ENCODE data around the gene LONRF2.
"Not testable (repeated sequence)": the region's sequence is repeated elsewhere in the genome, so short reads cannot be mapped to it uniquely, and the experiment has no call there.

LONRF2 gene

GRCh38 chr2:100254646-100255210 is 67.6 kb downstream of the LONRF2 start:
- no peak for DNase-seq (ENCODE audit: low read depth, low spot score)

- no peak for DNase-seq (ENCODE audit: low read depth, low spot score)
Observed at GRCh38 chr2:100253786-100254185, 68.5 kb downstream of the LONRF2 start.

DNA sequence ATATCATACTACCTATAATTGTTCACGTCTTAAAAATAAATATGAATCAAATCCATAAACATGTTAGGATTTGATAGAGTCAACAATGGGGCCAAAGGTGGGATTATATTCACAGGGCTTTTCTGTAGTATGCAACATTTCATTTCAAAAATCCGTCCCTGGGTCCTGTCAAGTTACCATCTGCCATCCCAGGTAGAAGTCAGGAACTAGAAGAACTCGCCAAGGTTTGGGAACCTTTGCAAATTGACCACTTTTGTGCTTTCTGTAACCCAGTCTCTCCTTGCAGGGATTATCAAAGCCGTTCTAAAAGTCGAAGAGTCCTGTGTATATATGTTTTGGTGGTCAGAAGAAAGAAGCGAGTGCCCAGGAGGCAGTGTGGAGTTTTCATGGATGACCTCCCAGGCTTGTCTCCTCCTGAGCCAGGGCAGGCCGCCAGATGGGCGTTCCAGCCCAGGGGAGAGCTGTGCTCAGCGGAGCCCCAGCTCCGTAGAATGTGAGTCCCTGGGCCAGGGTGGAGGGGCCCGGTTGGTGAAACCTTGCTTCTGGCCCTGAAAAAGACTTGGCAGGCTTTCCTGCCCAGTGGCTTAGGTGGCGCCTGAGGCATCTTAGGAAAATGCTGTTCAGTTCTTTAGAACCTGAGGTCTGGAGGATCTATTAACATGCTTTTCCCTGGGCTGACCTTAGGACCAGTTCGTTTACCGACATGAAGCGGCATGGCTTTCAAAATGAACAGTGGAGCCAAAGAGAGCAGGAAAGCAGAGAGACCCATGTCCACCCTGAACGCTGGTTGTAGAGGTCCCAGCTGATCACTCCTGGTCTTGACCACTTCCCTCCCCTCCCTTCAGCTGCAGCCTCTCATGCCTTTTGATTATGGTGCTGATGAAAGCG is 69.2 kb downstream of the LONRF2 start:
- DNase-seq (ENCODE audit: low read depth, low spot score), result no peak

GRCh38 chr2:100250645-100251044 is 71.7 kb downstream of the LONRF2 start:
- no peak for DNase-seq (ENCODE audit: low read depth, low spot score)

DNA sequence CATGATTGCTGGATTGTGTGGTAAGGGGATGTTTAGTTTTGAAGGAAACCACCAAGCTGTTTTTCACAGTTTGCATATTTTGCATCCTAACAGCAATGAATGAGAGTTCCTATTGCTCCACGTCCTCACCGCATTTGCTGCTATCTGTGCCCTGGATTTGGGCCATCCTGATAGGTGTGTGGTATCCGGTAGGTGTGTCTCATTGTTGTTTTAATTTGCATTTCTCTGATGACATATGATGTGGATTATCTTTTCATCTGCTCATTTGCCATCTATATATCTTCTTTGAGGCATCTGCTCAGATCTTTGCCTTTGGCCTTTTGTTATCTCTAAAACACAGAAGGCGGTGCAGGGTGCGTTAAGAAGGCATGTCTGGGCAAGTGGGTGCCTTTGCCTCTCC is 73.3 kb downstream of the LONRF2 start:
- DNase-seq (ENCODE audit: low read depth, low spot score), result no peak

DNA sequence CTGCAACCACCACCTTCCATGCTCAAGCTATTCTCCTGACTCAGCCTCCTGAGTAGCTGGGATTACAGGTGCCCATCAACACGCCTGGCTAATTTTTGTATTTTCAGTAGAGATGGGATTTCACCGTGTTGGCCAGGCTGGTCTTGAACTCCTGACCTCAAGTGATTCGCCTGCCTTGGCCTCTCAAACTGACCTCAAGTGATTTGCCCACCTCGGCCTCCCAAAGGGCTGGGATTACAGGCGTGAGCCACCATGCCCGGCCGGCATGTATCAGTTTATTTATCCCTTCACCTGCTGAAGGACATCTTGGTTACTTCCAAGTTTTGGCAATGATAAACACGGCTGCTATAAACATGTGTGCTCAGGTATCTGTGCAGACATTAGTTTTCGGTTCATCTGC is 73.7 kb downstream of the LONRF2 start:
- DNase-seq (ENCODE audit: low read depth, low spot score), result not testable (repeated sequence)

- no peak for DNase-seq (ENCODE audit: low read depth, low spot score)
Observed at GRCh38 chr2:100248044-100248330, 74.3 kb downstream of the LONRF2 start.

DNA sequence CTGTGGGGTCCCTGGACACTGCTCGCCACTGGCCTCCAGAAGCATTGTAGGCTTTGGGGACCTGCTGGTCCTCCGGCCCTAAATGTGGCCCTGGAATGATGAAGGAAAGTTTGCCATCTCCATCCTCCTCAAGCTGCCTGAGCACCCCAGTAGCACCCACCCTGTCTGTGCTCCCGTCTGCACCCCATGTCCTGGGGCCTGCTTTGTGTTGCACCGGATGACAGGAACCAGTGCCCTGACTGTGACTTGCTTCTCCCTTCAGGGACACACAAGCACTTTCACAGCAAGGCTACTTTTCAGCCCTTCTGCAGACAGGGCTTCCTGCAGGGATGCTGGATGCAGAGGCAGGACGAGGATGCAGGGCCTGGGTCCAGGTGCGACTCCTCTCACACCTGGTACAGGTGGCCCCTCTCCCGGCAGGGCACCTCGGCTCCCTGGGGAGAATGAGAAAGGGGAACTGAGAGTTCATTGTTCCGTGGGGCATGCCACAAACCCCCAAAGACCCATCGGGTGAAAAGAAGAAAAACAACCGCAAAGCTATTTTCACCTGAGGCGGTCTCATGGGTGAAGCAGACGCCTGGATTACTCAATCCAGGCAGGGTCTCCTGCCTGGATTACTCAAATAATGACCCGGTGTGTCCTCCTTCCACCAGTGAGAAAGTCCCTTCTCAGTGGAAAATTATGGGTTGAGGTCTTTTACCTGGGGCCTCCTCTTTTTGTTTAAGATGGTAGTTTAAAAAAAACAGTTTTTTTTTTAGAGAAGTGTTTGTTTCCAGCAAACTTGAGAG is 74.9 kb downstream of the LONRF2 start:
- no peak for DNase-seq (ENCODE audit: low read depth, low spot score)

- DNase-seq (ENCODE audit: low read depth, low spot score), result no peak
Observed at GRCh38 chr2:100246163-100247145, 75.8 kb downstream of the LONRF2 start.

DNA sequence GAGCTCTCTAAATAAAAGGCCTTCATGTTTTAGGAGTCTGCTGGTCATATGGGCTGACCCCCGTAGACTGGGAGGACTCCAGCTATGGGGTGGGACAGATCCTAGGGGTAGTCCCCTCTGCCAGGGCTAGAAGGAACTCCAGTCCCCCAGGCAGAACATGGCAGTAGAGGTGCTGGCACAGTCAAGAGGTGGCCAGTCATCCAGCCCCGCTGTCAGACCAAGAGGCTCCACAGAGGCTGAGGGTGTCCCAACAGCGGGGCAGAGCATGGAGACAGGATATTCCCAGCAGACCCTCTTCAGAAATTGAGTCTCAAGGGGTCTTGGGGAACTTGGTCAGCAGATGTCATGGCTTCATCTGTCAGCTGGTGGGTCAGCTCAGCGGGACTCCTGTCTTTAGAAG is 76.6 kb downstream of the LONRF2 start:
- no peak for DNase-seq (ENCODE audit: low read depth, low spot score)

DNA sequence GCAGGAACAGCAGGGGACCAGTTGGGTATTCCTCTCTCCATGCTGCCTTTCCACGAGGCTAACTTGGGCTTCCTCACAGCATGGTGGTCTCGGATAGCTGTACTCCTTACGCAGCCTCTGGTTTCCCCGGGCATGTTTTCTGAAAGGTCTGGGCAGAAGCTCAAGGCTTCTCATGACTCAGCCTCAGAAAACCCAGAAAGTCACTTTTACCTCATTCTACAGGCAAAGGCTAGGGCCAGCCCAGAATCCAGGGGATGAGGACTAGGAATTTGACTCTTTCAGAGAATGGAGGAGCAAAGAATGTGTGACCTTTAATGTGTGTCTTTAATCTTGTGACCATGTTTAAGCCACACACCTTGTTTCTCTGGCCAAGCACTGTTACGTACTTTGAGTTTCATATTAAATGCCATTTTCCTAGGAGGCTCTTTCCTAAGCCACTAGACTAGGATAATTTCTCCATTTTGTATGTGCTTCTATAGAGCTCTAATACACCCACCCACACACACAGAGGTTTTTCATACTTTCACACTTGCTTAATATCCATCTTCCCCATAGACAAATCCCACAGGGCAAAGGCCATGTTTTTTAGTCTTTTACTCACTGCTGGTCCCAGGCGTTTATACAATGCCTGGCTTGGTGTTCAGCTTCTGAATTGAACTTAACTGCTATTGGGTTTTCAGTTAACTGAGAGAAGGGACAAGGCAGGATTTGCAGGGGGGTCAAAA is 77.3 kb downstream of the LONRF2 start:
- no peak for DNase-seq (ENCODE audit: low read depth, low spot score)

DNA sequence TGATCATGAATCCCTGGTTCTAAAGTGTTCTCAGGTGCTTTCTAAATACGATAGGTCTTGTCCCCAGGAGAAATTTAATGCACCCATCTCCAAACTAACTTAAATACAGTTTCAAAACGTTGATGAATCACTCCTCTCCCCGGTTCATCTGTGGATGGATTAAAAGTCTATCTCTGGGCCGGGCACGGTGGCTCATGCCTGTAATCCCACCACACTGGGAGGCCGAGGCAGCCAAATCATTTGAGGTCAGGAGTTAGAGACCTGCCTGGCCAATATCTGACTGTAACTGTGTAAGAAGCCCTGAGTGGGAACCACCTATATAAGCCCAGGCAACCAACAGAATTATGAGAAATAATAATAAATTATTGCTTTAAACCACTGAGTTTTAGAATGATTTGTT is 78.7 kb downstream of the LONRF2 start:
- DNase-seq (ENCODE audit: low read depth, low spot score), result no peak

DNA sequence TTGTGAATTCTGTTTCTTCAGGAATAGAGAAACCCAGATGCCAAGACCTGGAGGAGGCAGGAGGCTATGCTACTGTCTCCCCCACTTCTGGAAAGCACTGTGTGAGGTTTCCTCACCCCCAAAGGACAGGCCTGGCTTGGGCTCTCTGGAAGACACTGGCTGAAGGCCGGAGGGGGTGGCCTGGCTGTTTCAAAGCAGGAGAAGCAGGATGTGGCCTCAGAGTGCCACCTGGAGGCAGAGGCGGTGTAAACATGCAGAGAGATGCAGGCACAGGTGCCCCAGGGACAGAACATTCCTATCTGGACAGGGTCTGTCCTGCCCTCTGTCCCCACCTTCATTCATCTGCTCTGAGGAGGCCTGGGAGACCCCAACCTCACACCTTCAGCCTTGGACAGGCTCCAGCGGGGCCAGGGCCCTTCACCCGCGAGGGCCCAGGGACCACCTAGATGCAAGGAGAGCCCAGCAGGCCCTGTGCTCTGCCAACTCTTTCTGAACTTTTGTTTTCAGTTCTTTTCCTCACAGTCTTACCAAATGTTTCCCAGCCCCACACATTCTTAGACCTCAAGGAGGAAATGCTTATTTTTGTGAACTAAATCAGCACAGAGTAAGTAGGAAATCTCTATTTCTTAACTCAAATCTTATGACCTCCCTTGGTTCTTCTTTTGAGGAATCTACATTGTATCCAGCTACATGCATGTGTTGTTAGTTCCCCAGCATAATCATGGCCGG is 79.2 kb downstream of the LONRF2 start:
- no peak for DNase-seq (ENCODE audit: low read depth, low spot score)

DNA sequence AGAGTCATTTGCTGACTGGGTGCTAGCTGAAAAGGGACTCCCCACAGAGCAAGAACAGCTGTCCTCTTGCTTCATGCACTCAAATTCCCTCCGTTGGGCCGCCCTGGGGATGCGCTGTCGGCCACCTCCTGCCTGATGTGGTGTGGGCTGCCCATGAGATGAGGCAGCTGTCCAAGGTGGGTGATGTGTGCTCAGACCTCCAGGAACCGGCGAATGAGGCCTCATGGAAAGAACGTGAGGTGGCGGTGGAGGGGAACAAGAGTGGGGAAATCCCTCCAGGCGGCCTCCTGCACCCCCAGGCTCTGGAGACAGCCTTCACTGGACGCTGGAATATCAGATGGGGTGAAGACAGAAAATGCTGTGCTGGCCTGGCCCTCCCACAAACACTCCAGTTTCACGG is 79.8 kb downstream of the LONRF2 start:
- no peak for DNase-seq (ENCODE audit: low read depth, low spot score)

GRCh38 chr2:100241236-100241635 is 81.1 kb downstream of the LONRF2 start:
- no peak for DNase-seq (ENCODE audit: low read depth, low spot score)

GRCh38 chr2:100240386-100240785 is 81.9 kb downstream of the LONRF2 start:
- no peak for DNase-seq (ENCODE audit: low read depth, low spot score)

DNA sequence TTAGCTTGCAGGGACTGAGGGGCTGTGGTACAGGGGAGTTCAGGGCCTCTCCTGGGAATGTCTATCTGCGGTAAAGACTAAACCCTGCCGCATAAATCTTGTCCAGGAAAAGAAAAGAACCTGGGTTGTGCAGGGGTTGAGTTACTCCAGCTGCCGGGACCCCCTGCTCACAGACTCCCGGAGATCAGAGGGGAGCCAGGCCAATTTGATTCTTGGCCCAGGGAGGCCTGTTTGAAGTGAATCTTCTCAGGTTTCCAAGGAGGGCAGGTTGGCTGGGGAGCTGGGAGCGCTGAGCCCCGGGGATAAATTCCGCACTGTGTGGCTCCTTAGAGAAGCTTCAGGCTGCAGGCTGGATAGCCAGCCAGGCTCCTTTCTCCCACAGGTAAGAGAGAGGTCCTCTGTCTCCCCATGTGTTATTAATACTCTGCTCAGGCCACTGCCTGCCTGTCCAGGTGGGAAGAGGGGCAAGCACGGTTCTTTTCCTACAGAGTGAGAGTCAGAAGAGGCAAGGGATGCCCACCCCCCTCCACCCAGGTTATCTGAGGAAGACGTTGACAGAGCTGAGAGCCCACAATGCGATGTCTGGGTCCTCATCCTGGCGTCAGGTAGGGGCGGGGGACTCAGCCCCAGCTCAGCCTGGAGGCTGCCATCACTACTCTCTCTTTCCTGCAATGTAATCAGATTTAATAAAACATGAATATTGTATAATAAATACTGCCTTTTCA is 82.7 kb downstream of the LONRF2 start:
- DNase-seq (ENCODE audit: low read depth, low spot score), result no peak

- DNase-seq (ENCODE audit: low read depth, low spot score), result no peak
Observed at GRCh38 chr2:100238471-100238870, 83.8 kb downstream of the LONRF2 start.

GRCh38 chr2:100237770-100238169 is 84.5 kb downstream of the LONRF2 start:
- DNase-seq (ENCODE audit: low read depth, low spot score), result no peak

GRCh38 chr2:100237163-100237562 is 85.1 kb downstream of the LONRF2 start:
- no peak for DNase-seq (ENCODE audit: low read depth, low spot score)

Measured in smooth muscle cell of the brain vasculature (primary cell).